Measurements from ENCODE around the gene SUSD6.

DNA sequence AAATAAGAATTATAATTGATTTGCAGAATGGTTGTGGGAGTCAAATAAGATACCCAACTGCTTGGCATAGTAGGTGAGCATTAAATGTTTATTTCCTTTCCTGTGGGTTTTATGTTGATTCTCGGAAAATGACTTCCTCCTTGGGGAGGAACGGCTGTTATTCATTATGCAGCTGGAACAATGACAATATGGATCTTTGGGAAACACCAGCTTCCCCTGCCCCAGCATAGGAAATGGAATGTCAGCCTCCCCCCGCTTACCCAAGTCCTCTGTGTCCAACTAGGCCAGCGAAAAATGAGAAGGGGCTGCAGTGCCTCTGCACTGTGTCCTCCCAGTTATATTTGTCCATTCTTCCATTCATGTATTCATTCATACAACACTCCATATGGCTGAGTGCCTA, 25.0 kb upstream of the SUSD6 start:
- TF ChIP-seq EZH2 (IDR thresholded peaks at IDR 0.05): no peak
- no peak for TF ChIP-seq POLR2AphosphoS5 (IDR thresholded peaks at IDR 0.05; ENCODE audit: borderline replicate concordance, low read depth, low read length)
- no peak for TF ChIP-seq FOXP2 (optimal IDR thresholded peaks at IDR 0.05; ENCODE audit: control extremely low read depth, extremely low read length, insufficient read depth)
